ENCODE measurements around the gene ERCC6. TPM values are rescaled to one million over a fixed set of nuclear protein-coding genes. Genes with fewer than 3 reads are reported as not detected.
A peak's percentile ranks its signal among the peaks of the same experiment; 100 is the strongest.

Gene ERCC6
- total RNA-seq, 6 experiments from 2014 or later: 52.5 to 97.5 (median 59.3) TPM

DNA sequence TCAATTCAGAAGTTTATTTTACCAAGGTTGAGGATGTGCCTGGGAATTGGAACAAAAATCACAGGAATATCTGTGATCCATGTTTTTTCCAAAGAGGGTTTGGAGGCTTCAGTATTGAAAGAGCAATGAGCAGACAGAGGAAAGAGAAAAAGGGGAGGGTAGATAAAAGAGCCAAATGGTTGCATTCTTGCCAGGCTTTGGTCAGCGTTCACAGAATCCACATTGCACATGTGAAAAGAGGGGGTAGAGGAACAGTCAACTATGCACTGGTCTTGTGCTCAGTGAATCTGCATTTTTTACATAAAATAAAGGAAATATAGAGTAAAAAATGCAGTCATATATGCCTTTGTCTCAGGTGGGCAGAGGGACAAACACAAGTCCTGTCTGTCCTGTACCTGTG, 20.6 kb upstream of the ERCC6 start:
- Mint-ChIP-seq H3K27me3 (ENCODE audit: insufficient read depth) (peaks cover 3% of the 10 kb centered on the region), H3K9me3 (peaks cover 13% of the 10 kb centered on the region), H3K4me1 (ENCODE audit: low read depth) (peaks cover 94% of the 10 kb centered on the region), H3K27ac (no peak overlapping the region), H3K36me3 (ENCODE audit: low read depth) (peaks cover 20% of the 10 kb centered on the region), H3K4me3 (no peak overlapping the region)
- TF ChIP-seq, protein P1, sequence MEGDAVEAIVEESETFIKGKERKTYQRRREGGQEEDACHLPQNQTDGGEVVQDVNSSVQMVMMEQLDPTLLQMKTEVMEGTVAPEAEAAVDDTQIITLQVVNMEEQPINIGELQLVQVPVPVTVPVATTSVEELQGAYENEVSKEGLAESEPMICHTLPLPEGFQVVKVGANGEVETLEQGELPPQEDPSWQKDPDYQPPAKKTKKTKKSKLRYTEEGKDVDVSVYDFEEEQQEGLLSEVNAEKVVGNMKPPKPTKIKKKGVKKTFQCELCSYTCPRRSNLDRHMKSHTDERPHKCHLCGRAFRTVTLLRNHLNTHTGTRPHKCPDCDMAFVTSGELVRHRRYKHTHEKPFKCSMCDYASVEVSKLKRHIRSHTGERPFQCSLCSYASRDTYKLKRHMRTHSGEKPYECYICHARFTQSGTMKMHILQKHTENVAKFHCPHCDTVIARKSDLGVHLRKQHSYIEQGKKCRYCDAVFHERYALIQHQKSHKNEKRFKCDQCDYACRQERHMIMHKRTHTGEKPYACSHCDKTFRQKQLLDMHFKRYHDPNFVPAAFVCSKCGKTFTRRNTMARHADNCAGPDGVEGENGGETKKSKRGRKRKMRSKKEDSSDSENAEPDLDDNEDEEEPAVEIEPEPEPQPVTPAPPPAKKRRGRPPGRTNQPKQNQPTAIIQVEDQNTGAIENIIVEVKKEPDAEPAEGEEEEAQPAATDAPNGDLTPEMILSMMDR (IDR thresholded peaks at IDR 0.05): no peak
- no peak for DNase-seq

DNA sequence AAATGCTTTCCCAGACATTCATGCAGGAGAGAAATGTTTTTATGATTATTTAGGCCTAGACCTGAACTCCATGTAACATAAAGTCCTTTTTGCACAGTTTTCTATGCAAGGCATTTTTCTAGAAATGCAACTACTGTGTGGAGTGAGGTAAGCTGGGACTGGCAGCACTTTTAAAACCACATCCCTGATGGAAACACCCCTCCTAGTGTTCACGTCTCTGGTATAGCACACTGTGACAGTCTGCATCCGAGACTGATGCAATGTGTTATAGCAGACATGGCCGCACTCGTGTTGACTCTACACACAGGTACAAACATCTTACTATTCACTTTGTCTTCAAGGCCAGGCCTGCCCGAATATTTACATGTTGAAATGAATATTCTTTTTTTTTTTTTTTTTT, 19.3 kb upstream of the ERCC6 start:
- no peak for DNase-seq
- H3K27ac Mint-ChIP-seq: no peak overlapping the region; the same call in 1 of the 2 replicates
- peaks cover 94% of the 10 kb centered on the region for H3K4me1 Mint-ChIP-seq (ENCODE audit: low read depth)
- TF ChIP-seq, protein P1 (IDR thresholded peaks at IDR 0.05): no peak
- H3K36me3 Mint-ChIP-seq (ENCODE audit: low read depth): peaks cover 33% of the 10 kb centered on the region
- peaks cover 3% of the 10 kb centered on the region; the same call in 1 of the 2 replicates for H3K27me3 Mint-ChIP-seq (ENCODE audit: insufficient read depth)
- peaks cover 24% of the 10 kb centered on the region for H3K9me3 Mint-ChIP-seq
- H3K4me3 Mint-ChIP-seq: no peak overlapping the region

DNA sequence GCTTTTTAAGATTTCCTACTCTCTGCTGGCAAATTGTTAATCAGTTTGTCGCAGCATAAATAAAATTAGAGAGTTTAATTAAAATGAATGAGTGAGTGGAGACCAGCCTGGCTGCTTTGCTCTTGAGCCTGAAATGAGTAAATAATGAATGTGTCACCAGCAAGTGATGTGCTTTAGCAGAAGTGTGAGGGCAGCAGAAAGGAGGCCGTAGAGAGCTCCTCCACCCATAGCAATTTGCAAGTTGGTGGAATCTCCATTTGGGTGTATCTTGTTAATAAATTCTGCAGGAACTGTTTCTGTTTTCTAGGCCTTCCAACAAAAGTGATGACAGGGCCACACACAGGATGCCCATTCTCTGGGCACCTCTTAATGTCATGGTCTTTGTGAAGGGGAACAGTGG, 18.8 kb upstream of the ERCC6 start:
- TF ChIP-seq, protein P1 (IDR thresholded peaks at IDR 0.05): no peak
- no peak overlapping the region; the same call in 1 of the 2 replicates for H3K27ac Mint-ChIP-seq
- peaks cover 28% of the 10 kb centered on the region for H3K9me3 Mint-ChIP-seq
- peaks cover 94% of the 10 kb centered on the region for H3K4me1 Mint-ChIP-seq (ENCODE audit: low read depth)
- peaks cover 36% of the 10 kb centered on the region for H3K36me3 Mint-ChIP-seq (ENCODE audit: low read depth)
- H3K4me3 Mint-ChIP-seq: no peak overlapping the region
- H3K27me3 Mint-ChIP-seq (ENCODE audit: insufficient read depth): peaks cover 3% of the 10 kb centered on the region; the same call in 1 of the 2 replicates
- DNase-seq: no peak

DNA sequence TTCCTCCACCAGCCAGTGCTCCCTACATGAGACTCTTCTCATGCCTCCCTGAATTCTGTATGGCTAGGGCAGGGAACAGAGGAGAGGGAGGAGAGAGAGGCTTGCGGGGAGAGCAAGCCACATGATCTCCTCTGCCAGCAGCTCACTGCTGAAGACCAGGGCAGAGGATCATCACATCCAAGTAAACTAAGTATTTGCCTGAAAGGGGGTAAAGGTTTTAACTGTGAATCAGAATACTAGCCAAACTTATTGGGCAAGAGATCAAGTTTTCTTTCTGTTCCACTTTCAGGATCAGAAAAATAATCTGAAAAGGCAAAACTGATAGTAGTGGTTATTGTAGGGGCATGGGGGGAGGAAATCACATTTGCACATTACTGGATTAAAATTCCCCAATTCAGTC, 17.8 kb upstream of the ERCC6 start:
- peaks cover 28% of the 10 kb centered on the region for H3K9me3 Mint-ChIP-seq
- H3K27ac Mint-ChIP-seq: peak overlapping the region; percentile 72
- H3K4me1 Mint-ChIP-seq (ENCODE audit: low read depth): peaks cover 94% of the 10 kb centered on the region
- TF ChIP-seq, protein P1 (IDR thresholded peaks at IDR 0.05): no peak
- peaks cover 3% of the 10 kb centered on the region; the same call in 1 of the 2 replicates for H3K27me3 Mint-ChIP-seq (ENCODE audit: insufficient read depth)
- no peak for DNase-seq
- H3K36me3 Mint-ChIP-seq (ENCODE audit: low read depth): peaks cover 36% of the 10 kb centered on the region
- no peak overlapping the region for H3K4me3 Mint-ChIP-seq

DNA sequence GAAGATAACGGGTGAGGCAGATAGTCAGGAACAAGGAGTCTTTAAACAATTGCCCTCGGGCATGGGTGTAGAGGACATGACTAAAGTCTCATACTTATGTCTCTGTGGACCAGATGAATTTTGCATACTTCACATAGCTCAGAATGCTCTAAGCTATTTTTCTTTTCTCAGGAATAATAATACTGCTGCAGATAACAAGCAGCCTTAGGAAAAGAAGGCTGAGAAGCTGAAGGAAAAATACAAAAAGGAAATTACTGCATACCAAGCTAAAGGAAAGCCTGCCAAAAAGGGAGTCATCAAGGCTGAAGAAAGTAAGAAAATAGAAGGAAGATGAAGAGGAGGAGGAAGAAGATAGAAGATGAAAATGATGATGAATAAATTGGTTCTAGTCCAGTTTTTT, 13.4 kb upstream of the ERCC6 start:
- Mint-ChIP-seq H3K4me1 (ENCODE audit: low read depth) (peaks cover 100% of the 10 kb centered on the region), H3K9me3 (peaks cover 28% of the 10 kb centered on the region), H3K27ac (peak overlapping the region; percentile 81), H3K36me3 (ENCODE audit: low read depth) (peaks cover 31% of the 10 kb centered on the region), H3K4me3 (peak overlapping the region; percentile 45), H3K27me3 (ENCODE audit: insufficient read depth) (peaks cover 3% of the 10 kb centered on the region; the same call in 1 of the 2 replicates)
- TF ChIP-seq, protein P1 (IDR thresholded peaks at IDR 0.05): no peak
- peak; percentile 97 for DNase-seq
